OCI-LY3 (cell line): ENCODE data around the gene FBXO22.

Experiments
- EZH2phosphoT487 ChIP-seq: fragments of 200-600 bp; shearing (Covaris generic); IDR thresholded peaks from 2 replicates; pipeline ENCODE4 v1.6.1; 2018; ENCODE audit warnings: antibody characterized with exemption, mixed run types, low read depth
- TF ChIP-seq, protein P1 (sequence below): fragments of 200-600, 300-600 bp; sonication (generic); IDR thresholded peaks from 2 replicates; pipeline ENCODE4 v1.5.1; 2014; ENCODE audit warnings: antibody characterized with exemption, low read length, low read depth

- TF ChIP-seq, protein P1, sequence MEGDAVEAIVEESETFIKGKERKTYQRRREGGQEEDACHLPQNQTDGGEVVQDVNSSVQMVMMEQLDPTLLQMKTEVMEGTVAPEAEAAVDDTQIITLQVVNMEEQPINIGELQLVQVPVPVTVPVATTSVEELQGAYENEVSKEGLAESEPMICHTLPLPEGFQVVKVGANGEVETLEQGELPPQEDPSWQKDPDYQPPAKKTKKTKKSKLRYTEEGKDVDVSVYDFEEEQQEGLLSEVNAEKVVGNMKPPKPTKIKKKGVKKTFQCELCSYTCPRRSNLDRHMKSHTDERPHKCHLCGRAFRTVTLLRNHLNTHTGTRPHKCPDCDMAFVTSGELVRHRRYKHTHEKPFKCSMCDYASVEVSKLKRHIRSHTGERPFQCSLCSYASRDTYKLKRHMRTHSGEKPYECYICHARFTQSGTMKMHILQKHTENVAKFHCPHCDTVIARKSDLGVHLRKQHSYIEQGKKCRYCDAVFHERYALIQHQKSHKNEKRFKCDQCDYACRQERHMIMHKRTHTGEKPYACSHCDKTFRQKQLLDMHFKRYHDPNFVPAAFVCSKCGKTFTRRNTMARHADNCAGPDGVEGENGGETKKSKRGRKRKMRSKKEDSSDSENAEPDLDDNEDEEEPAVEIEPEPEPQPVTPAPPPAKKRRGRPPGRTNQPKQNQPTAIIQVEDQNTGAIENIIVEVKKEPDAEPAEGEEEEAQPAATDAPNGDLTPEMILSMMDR, result no peak
- no peak for TF ChIP-seq EZH2phosphoT487
Observed at GRCh38 chr15:75989875-75990274, 86.2 kb downstream of the FBXO22 start.
